RWPE2 (cell line): ENCODE results near the gene TRMT1L.

Source experiments
- ATAC-seq: fragments of 200-7000 bp; cut with Tn5 transposase; 3 replicates; pipeline ENCODE4 v1.9.1; 2021; ENCODE audit warnings: low read depth
- DNase-seq: peaks from one replicate; pipeline ENCODE4 v3.0.0-alpha.2; 2020; ENCODE audit warnings: low spot score
- H3K27ac ChIP-seq: fragments of 450-650 bp; 2 replicates; pipeline ENCODE4 v1.5.1; 2017; ENCODE audit warnings: mild to moderate bottlenecking; ENCODE audit not compliant: poor library complexity, severe bottlenecking
- H3K27me3 ChIP-seq: fragments of 250-450 bp; sonication (Bioruptor Pico); 2 replicates; pipeline ENCODE4 v1.5.1; 2021; ENCODE audit warnings: mild to moderate bottlenecking, moderate library complexity; ENCODE audit not compliant: insufficient read depth, poor library complexity, severe bottlenecking
- H3K36me3 ChIP-seq: fragments of 250-450 bp; sonication (Bioruptor Pico); 2 replicates; pipeline ENCODE4 v1.5.1; 2020; ENCODE audit warnings: low read depth, mild to moderate bottlenecking, moderate library complexity
- H3K4me1 ChIP-seq: fragments of 250-450 bp; sonication (Bioruptor Pico); 2 replicates; pipeline ENCODE4 v1.5.1; 2021; ENCODE audit warnings: mild to moderate bottlenecking, moderate library complexity; ENCODE audit not compliant: insufficient read depth, poor library complexity, severe bottlenecking
- H3K4me3 ChIP-seq: fragments of 250-450 bp; sonication (Bioruptor Pico); 2 replicates; pipeline ENCODE4 v1.5.1; 2021; ENCODE audit warnings: mild to moderate bottlenecking, moderate library complexity; ENCODE audit not compliant: severe bottlenecking
- H3K9me3 ChIP-seq: fragments of 250-450 bp; sonication (Bioruptor Pico); 2 replicates; pipeline ENCODE4 v1.5.1; 2021; ENCODE audit warnings: mild to moderate bottlenecking, moderate library complexity; ENCODE audit not compliant: severe bottlenecking
- TF ChIP-seq, protein P1 (sequence below): fragments of 450-650 bp; IDR thresholded peaks from one replicate; pipeline ENCODE4 v1.5.1; 2017; ENCODE audit warnings: mild to moderate bottlenecking, moderate library complexity; ENCODE audit not compliant: poor library complexity, severe bottlenecking

Gene TRMT1L

DNA sequence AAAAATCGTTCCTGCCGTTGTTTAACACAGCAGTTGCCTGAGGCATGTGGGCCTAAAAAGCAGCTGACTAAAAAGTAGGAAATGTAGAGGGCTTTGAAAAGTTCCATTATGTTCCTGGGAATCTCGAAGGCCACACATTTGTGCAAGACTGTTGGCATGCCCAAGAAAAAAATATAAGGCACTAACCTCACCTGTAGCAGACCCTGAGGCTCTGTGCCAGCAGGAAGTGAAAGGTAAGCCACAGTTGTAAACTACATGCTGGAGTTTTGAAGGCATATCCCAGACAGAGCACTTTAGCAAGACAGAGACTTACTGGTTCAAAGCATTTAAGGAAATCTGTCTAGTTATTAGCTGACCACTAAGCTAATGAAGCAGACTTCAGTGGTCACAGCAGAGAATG, 52.7 kb downstream of the TRMT1L start:
- Histone ChIP-seq H3K4me3 (no peak overlapping the region), H3K27me3 (no peaks in the 10 kb centered on the region), H3K9me3 (peaks cover 6% of the 10 kb centered on the region), H3K27ac (no peak overlapping the region), H3K4me1 (no peaks in the 10 kb centered on the region), H3K36me3 (peaks cover 16% of the 10 kb centered on the region)
- TF ChIP-seq, protein P1, sequence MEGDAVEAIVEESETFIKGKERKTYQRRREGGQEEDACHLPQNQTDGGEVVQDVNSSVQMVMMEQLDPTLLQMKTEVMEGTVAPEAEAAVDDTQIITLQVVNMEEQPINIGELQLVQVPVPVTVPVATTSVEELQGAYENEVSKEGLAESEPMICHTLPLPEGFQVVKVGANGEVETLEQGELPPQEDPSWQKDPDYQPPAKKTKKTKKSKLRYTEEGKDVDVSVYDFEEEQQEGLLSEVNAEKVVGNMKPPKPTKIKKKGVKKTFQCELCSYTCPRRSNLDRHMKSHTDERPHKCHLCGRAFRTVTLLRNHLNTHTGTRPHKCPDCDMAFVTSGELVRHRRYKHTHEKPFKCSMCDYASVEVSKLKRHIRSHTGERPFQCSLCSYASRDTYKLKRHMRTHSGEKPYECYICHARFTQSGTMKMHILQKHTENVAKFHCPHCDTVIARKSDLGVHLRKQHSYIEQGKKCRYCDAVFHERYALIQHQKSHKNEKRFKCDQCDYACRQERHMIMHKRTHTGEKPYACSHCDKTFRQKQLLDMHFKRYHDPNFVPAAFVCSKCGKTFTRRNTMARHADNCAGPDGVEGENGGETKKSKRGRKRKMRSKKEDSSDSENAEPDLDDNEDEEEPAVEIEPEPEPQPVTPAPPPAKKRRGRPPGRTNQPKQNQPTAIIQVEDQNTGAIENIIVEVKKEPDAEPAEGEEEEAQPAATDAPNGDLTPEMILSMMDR: no peak
- ATAC-seq (no peak), DNase-seq (no peak)

DNA sequence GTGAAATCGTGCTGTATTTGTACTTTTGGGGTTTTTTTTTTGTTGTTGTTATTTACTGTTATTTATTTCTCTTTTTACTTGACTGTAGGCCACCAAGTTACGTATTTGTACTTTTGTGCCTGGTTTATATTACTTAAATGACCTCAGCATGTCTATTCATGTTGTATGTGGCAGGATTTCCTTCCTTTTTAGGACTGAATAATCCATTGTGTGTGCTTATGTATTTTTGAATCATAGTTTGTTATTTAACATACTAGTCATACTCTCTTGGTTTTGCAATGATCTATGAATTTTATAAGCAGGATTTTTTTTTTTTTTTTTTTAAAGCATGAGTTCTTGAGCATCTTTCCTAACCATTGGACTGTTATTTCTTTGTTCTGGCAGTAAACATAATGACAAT, 60.2 kb downstream of the TRMT1L start:
- peak overlapping the region; percentile 61 for H3K27ac ChIP-seq
- H3K9me3 ChIP-seq: no peaks in the 10 kb centered on the region
- H3K4me1 ChIP-seq: peaks cover 22% of the 10 kb centered on the region
- H3K27me3 ChIP-seq: no peaks in the 10 kb centered on the region
- TF ChIP-seq, protein P1: no peak
- DNase-seq (no peak), ATAC-seq (peak; percentile 93)
- no peak overlapping the region for H3K4me3 ChIP-seq
- H3K36me3 ChIP-seq: peaks cover 52% of the 10 kb centered on the region

DNA sequence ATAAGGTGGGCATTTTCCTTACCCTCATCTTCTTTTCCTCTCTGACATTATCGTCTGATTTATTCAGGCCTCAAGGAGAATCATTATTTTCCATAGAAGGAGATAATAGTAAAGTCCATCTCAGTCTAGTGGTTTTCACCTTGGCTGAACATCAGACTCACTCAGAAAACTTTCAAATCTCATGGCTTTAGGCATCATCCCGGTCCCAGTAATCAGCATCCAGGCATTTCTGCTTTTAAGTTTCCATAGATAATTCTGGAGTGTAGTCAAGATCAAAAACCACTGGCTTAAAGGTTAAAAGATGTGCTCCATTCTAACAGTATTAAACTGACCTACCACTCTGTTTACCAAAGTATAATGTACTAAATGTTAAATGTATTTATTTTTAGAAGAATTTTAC, 62.0 kb downstream of the TRMT1L start:
- H3K9me3 ChIP-seq: no peaks in the 10 kb centered on the region
- no peaks in the 10 kb centered on the region for H3K27me3 ChIP-seq
- DNase-seq (no peak), ATAC-seq (no peak)
- H3K36me3 ChIP-seq: peaks cover 47% of the 10 kb centered on the region
- H3K27ac ChIP-seq: no peak overlapping the region
- peaks cover 22% of the 10 kb centered on the region for H3K4me1 ChIP-seq
- TF ChIP-seq, protein P1: no peak
- H3K4me3 ChIP-seq: no peak overlapping the region

DNA sequence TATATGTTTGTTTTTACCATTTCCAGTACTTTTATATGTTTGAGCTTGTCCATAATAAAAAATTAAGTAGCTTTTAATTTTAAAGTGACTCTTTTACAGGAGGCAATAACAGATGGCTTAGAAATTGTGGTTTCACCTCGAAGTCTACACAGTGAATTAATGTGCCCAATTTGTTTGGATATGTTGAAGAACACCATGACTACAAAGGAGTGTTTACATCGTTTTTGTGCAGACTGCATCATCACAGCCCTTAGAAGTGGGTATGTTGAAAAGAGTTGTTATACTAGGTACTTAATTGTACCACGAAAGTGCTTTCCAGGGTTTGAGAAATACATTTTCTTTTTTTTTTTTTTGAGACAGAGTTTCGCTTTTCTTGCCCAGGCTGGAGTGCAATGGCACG, 65.3 kb downstream of the TRMT1L start:
- Histone ChIP-seq H3K27ac (no peak overlapping the region), H3K36me3 (peaks cover 34% of the 10 kb centered on the region), H3K9me3 (no peaks in the 10 kb centered on the region), H3K27me3 (no peaks in the 10 kb centered on the region), H3K4me3 (no peak overlapping the region), H3K4me1 (peaks cover 12% of the 10 kb centered on the region)
- DNase-seq: no peak
- no peak for ATAC-seq
- TF ChIP-seq, protein P1: no peak

DNA sequence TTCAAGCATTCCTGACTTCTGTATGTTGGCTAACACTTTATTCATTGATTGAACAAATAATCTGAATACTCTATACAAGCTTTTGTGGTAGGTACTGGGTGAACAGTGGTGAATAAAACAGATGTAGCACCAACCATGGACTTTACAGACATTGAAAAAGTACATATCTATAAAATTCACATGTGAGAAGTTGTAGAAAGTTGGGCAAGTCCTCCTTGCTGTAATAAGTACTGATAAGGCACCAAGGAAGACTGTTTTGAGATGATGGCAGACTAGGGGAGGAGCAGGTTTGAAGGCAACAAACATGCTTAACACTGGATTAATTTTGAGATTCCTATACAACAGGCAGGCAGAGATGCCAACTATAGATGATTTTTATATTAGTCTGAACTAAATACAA, 69.0 kb downstream of the TRMT1L start:
- Histone ChIP-seq H3K4me1 (no peaks in the 10 kb centered on the region), H3K27ac (no peak overlapping the region), H3K36me3 (peaks cover 21% of the 10 kb centered on the region), H3K27me3 (no peaks in the 10 kb centered on the region), H3K4me3 (no peak overlapping the region), H3K9me3 (no peaks in the 10 kb centered on the region)
- TF ChIP-seq, protein P1: no peak
- ATAC-seq (no peak), DNase-seq (no peak)
